Measurements from ENCODE around the gene LAMA1. TPM values are rescaled to one million over a fixed set of nuclear protein-coding genes. Genes with fewer than 3 reads are reported as not detected.
"Not testable (repeated sequence)": the region's sequence is repeated elsewhere in the genome, so short reads cannot be mapped to it uniquely, and the experiment has no call there.

LAMA1 gene
- total RNA-seq, 4 donors from 2014 or later = 2.2 to 11.3 (median 5.5) TPM

- no peak for TF ChIP-seq CTCF (IDR thresholded peaks at IDR 0.05)
- DNase-seq (ENCODE audit: low spot score) (no peak), ATAC-seq (ENCODE audit: low FRiP score) (no peak)
These were observed 174.9 kb downstream of the LAMA1 start for GRCh38 chr18:6942742-6943141.

DNA sequence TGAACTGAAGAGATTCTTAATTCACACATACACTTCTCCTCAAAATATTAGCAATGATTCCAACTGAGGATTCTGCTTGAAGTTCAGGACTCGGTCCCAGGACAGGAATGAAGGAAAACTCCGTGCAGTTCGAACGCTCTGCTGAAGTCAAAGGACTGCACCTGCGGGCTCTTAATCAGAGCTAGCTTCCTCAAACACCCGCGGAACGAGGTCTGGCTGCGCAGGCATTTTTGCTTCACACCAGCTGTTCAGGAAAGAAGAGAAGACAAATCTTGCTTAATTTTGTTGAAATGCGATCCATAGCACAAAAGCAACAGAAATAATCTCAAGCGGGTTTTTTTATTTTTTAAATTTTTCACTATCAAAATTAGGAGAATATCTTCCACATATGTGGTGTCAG is 175.6 kb downstream of the LAMA1 start:
- no peak for TF ChIP-seq CTCF (IDR thresholded peaks at IDR 0.05)
- DNase-seq (ENCODE audit: low spot score) = no peak
- ATAC-seq (ENCODE audit: low FRiP score) = no peak

GRCh38 chr18:6940451-6940850 is 177.1 kb downstream of the LAMA1 start:
- DNase-seq (ENCODE audit: low spot score) (no peak), ATAC-seq (ENCODE audit: low FRiP score) (no peak)
- TF ChIP-seq CTCF (IDR thresholded peaks at IDR 0.05) = no peak

GRCh38 chr18:6939972-6940371 is 177.6 kb downstream of the LAMA1 start:
- ATAC-seq (ENCODE audit: low FRiP score) (no peak), DNase-seq (ENCODE audit: low spot score) (no peak)
- TF ChIP-seq CTCF (IDR thresholded peaks at IDR 0.05) = no peak

DNA sequence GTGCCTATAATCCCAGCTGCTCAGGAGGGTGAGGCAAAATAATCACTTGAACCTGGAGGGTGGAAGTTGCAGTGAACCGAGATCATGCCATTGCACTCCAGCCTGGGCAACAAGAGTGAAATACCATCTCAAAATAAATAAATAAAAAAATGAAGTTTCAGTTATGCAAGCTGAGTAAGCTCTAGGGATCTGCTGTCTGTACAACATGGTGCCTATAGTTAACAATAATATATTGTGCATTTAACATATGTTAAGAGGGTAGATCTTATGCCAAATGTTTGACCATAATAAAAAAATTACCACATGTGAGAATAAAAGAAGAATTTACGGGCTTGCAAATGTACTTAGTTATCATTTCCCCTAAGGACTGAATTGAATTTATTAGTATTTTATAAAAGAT is 179.2 kb downstream of the LAMA1 start:
- not testable (repeated sequence) for ATAC-seq (ENCODE audit: low FRiP score)

GRCh38 chr18:6938003-6938402 is 179.6 kb downstream of the LAMA1 start:
- DNase-seq (ENCODE audit: low spot score) (no peak), ATAC-seq (ENCODE audit: low FRiP score) (no peak)
- TF ChIP-seq CTCF (IDR thresholded peaks at IDR 0.05) = no peak

More for the DNA sequence above, 179.2 kb downstream of the LAMA1 start:
- DNase-seq (ENCODE audit: low spot score) = not testable (repeated sequence)

GRCh38 chr18:6934859-6935258 is 182.7 kb downstream of the LAMA1 start:
- ATAC-seq (ENCODE audit: low FRiP score) (no peak), DNase-seq (ENCODE audit: low spot score) (no peak)
- TF ChIP-seq CTCF (IDR thresholded peaks at IDR 0.05) = no peak

All from omental fat pad (tissue), 4 donors.